Posterior cingulate gyrus (tissue), 11 donors: ENCODE measurements around the gene KCNC1.

ENCODE experiments used
- DNase-seq, 10 donors: peaks; one replicate each; pipeline versions ENCODE4 v3.0.0 to v3.0.0-alpha.2; 2020 to 2021; ENCODE audit warnings: mixed read lengths in 3 of 10
- intact Hi-C: fragments of 100-400 bp; cut with DNase I; formaldehyde crosslinking; loops from one replicate; pipeline ENCODE4 v1.15.1; 2023

The KCNC1 gene

DNA sequence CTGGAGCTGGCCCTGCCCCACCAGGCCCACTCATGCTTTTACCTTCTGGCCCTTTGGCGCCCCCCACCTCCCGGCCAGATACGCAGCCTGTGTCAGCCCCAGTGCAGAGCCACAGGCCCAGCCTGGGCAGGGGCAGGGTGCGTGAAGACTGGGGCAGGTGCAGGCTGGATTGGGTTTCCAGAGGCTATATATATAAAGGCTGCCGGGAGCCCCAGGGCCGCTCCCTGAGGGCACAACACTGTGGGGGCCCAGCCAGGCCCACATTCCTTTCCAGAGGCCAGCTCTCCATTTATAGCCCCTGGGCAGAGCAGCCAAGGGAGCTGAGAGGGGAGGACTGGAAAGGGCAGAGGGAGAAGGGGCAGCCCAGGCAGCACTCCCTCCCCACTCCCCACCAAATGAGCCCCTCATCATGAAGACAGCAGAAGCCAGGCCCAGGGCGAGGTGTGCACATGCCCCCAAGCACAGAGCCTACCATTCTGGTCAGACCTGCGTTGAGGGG lies 20.2 kb upstream of the KCNC1 start:
- intact Hi-C loops, result no loop called here
- peak in 1 of 10 donors; percentile 46 for DNase-seq

DNA sequence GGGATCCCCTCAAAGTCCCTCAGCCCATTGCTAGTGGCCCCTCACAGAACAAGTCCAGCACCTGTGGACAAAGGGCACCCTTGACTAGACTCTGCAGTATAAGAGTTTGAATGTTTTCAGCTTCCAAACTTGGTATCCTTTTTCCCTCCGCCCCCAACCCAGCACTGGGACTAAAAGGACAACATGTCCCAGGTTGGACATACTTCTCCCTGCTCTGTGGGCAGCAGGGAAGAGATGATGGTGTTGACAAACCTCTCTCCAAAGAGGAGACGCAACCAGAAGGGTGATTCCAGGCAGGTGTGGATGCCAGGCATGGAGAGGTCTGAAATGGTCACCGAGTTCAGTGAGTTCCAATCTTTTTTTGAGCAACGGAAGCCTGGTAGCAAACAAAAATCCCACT lies 19.7 kb upstream of the KCNC1 start:
- no peak for DNase-seq
- intact Hi-C loops, result no loop called here

DNA sequence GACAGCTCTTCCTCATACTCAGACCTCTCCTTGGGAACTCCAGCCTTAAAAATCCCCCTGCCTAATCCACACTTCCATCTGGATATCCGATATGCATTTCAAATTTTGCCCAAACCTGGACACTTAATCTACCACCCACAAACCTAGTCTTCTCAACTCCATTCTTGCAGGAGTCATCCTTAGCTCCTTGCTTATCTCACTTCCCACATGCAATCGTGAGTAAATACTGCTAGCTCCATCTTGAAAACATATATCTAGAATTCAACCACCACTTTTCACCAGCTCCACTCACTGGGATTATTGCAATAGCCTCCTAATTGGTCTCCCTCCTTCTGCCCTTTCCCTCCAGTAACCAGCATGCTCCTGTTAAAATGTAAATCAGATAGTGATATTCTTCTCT lies 17.8 kb upstream of the KCNC1 start:
- intact Hi-C loops, result no loop called here
- DNase-seq, result no peak

DNA sequence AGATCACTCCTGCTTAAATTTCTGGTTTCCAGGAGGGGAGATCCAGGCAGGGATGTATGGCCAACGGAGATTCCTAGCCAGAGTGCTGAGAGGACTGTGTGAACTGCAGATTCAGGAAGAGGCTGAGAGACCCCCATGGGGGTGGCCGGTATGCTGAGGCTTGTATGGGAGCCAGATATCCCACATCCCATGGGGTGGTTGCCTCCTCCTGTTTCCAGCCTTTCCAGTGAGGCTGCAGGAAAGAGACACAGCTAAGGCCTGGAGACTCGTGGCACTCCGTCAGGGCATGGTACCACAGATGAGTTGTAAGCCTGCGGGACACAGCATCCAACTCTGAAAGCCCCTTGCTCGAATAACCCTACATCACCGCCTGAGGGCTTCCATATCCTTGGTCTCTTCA lies 16.6 kb upstream of the KCNC1 start:
- no peak for DNase-seq
- intact Hi-C loops, result no loop called here

DNA sequence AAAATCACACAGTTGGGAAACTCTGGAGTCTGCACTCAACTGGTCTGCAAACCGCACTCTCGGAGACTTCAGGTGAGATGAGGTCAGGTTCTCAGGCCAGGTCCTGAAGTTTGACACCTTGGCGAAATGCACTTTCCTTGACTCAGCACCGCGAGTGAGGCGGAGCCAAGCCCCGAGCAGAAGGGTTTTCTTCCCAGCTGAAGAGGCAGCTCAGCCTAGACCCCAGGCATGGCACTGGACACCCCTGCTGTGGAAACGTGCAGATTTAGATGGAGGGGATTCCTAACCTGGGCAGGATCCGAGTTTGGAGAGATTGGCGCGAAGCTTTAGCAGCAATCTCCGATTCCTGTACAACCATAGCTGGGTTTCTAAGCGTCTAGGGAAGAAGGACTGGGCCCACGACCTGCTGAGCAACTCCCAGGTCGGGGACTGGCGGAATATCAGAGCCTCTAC lies 16.0 kb upstream of the KCNC1 start:
- intact Hi-C loops, result no loop called here
- no peak for DNase-seq

DNA sequence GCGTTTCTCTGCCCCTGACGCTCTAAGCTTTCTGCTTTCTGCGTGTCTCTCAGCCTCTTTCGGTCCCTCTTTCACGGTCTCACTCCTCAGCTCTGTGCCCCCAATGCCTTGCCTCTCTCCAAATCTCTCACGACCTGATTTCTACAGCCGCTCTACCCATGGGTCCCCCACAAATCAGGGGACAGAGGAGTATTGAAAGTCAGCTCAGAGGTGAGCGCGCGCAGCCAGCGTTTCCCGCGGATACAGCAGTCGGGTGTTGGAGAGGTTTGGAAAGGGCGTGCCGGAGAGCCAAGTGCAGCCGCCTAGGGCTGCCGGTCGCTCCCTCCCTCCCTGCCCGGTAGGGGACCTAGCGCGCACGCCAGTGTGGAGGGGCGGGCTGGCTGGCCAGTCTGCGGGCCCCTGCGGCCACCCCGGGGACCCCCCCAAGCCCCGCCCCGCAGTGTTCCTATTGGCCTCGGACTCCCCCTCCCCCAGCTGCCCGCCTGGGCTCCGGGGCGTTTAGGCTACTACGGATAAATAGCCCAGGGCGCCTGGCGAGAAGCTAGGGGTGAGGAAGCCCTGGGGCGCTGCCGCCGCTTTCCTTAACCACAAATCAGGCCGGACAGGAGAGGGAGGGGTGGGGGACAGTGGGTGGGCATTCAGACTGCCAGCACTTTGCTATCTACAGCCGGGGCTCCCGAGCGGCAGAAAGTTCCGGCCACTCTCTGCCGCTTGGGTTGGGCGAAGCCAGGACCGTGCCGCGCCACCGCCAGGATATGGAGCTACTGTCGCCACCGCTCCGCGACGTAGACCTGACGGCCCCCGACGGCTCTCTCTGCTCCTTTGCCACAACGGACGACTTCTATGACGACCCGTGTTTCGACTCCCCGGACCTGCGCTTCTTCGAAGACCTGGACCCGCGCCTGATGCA lies 15.3 kb upstream of the KCNC1 start, which contains the start of gene MYOD1:
TSS of gene MYOD1 (plus strand) at position 544 of the 910 bp plus-strand sequence. CDS start at position 756, 212 bp downstream.
- intact Hi-C loops, result no loop called here

DNA sequence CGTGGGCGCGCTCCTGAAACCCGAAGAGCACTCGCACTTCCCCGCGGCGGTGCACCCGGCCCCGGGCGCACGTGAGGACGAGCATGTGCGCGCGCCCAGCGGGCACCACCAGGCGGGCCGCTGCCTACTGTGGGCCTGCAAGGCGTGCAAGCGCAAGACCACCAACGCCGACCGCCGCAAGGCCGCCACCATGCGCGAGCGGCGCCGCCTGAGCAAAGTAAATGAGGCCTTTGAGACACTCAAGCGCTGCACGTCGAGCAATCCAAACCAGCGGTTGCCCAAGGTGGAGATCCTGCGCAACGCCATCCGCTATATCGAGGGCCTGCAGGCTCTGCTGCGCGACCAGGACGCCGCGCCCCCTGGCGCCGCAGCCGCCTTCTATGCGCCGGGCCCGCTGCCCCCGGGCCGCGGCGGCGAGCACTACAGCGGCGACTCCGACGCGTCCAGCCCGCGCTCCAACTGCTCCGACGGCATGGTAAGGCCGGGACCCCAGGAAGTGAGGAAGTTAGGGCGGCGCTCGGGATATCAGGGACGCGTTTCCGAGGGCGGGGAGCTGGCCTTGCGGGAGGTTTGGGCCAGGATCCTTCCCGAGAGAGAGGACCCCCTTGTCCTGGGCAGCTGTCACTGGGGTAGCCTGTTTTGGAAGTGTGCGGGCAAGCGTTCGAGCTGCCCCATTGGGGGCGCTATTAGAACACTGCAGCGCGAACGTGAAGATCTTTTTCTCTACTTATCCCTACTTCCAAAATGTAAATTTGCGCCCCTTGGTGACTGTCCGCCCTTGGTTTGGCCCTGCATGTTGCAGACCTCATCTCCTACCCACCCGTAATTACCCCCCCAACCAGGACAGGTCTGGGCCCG lies 14.4 kb upstream of the KCNC1 start:
- peak in 1 of 10 donors; percentile 78 for DNase-seq

More for the DNA sequence above, 15.3 kb upstream of the KCNC1 start, which contains the start of gene MYOD1:
- DNase-seq, result peak in 1 of 10 donors; percentile 72

DNA sequence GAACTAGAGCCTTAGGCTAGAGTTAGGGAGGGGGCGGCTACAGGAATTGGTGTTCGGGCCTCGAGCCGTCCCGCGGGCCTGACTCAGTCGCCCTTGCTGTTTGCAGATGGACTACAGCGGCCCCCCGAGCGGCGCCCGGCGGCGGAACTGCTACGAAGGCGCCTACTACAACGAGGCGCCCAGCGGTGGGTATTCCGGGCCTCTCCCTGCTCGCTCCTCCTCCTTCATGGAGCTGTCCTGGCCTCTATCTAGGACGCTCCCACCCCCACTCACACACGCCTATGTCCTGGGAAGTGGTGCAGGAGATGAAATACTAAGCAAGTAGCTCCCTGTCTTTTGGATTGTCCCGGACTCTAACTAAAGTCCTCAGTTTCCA lies 13.8 kb upstream of the KCNC1 start:
- peak in 2 of 10 donors; percentile 69 to 70 for DNase-seq
- intact Hi-C loops, result no loop called here

More for the DNA sequence above, 14.4 kb upstream of the KCNC1 start:
- intact Hi-C loops, result no loop called here

DNA sequence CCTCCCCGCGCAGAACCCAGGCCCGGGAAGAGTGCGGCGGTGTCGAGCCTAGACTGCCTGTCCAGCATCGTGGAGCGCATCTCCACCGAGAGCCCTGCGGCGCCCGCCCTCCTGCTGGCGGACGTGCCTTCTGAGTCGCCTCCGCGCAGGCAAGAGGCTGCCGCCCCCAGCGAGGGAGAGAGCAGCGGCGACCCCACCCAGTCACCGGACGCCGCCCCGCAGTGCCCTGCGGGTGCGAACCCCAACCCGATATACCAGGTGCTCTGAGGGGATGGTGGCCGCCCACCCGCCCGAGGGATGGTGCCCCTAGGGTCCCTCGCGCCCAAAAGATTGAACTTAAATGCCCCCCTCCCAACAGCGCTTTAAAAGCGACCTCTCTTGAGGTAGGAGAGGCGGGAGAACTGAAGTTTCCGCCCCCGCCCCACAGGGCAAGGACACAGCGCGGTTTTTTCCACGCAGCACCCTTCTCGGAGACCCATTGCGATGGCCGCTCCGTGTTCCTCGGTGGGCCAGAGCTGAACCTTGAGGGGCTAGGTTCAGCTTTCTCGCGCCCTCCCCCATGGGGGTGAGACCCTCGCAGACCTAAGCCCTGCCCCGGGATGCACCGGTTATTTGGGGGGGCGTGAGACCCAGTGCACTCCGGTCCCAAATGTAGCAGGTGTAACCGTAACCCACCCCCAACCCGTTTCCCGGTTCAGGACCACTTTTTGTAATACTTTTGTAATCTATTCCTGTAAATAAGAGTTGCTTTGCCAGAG lies 13.2 kb upstream of the KCNC1 start:
- intact Hi-C loops, result no loop called here
- DNase-seq, result peak in 2 of 10 donors; percentile 73 to 78

DNA sequence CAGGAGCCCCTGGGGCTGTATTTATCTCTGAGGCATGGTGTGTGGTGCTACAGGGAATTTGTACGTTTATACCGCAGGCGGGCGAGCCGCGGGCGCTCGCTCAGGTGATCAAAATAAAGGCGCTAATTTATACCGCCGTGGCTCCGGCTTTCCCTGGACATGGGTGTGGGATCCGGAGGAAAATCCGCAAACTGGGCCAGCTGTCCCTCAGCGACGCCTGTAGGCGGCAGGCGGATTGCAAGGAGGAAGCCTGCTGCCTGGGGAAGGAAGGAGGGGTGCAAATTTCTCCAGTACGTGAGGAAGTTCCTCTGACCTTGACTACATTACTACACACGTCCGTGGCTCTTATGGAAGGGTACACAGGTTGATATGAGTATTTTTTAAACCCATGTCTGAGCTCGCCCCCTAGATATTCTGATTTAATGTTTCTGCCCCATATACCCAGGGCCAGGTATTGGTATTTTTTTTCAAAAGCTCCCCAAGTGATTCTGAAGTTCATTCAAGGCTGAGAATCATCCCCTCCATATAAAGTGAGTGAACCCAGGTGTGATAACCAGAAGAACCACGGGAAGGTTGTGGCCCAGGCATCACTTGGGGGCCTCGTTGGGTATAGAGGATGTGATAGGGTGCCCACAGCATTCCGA lies 12.5 kb upstream of the KCNC1 start:
- DNase-seq, result peak in 2 of 10 donors; percentile 84 to 90
- intact Hi-C loops, result no loop called here

DNA sequence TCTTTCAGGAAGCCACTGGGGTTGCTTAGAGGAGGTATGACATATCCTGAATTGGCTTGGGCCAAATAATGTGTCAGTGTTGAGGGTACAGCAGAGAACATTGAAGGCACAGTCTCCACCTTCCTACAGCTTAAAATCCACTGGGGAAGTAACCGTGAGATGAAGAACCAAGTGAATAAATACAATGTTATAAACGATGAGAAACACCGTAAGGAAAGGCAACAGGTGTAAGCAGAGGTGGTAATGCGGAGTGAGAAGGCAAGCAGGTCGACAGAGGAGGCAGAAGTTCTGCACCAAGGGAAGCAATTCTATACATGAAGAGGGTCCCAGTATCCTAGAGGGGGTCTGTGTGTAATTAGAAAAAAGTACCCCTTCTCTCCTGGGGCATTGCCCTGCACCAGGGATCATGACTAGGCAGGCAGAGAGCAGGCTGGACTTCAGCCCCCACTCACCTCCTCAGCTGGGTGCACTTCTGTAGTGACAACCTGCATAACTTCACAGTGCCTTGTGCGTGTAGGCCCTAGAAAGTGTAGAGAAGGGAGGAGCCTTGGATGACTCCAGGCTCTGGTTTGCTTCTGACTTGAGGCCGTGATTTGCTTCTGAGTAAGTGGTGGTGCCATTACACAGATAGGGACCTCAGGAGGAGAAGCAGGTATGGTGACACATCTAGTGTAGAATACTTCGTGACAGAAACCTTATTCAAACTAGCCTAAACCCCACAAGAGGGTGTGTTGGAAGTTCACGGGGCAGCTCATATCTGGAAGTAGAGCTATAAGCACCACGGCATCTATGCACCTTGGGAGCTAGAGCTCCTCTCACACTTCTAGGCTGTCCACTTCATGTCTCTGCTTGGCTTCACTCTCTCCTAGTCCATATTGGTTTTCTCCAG lies 10.3 kb upstream of the KCNC1 start:
- DNase-seq, result peak in 1 of 10 donors; percentile 35
- intact Hi-C loops, result no loop called here

DNA sequence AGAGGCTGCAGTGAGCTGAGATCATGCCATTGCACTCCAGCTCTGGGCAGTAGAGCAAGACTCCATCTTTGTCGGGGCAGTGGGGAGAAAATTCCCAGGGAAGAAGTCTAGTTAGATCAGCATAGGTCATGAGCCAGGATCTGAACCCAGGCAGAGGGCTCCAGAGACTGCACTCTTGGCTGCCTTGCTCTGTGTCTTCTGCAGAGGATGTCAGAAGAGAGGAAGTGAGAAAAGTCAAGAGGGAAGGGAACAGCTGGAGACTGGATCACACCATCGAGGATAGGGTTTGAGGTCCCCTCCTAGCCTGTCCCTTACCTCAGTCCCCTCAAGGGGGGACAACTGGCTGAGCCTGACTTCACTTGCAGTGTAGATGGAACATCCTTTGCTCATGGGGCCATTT lies 9.4 kb upstream of the KCNC1 start:
- intact Hi-C loops, result no loop called here
- peak in 1 of 10 donors; percentile 16 for DNase-seq

DNA sequence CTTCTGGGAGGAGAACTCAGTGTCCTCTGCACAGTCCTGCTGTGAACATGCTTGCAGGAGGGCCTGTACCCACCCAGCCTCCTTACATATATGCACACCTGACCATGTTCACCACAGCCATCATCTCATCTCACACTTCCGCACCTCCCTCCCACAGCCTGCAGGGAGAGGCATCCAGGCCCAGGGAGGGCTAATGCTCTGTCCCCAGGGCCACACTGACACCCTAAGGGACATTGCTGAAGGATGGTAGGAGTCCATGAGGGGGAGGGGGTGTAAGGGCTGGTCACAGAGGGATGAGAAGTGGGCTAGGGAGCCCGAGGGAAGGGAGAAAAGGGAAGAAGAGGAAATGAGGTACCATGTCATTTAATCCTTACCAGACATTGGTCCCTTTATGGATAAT lies 4.4 kb upstream of the KCNC1 start:
- peak in 2 of 10 donors; percentile 4 to 39 for DNase-seq
- intact Hi-C loops, result loop anchor here (2.0 kb wide), 1 partner anchor 131 kb away; no protein-coding TSS in a partner anchor

DNA sequence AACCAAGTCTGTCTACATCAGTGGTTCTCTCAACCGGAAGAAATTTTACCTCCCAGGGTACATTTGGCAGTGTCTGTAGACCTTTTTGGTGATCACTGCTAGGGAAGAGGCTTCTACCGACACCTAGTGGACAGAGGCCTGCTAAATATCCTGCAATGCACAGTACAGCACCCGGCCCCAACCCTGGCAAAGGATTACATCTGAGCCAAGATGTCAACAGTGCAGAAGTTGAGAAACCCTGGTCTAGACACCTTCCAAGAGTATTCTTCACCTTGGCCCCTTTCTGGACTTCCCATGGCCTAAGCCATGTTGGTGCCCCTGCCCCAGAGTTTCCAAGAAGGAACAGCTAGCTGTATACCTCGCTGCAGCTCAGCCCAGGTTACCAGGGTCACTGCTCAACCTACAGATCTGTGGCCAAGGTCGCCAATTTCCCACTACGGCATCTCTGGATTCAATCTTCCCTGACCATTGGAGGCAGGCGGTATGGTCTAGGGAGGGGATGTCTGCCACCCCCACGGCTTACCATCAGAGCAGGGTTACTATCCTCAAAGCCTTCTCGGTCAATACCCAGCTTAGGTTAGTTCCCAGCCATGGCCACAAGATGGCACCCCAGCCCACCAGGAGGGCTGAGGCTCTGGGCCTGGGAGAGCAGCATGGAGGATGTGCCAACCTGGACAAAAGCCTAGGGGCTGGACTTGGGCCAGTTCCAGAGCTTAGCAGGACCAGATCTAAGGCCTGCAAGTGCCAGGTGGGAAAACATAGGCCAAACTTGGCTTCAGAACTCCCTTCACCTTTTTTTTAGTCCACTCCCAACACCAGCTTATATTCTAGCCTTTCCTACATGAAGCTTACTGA lies 3.7 kb upstream of the KCNC1 start:
- intact Hi-C loops, result loop anchor here (1.0 to 2.0 kb wide), 2 partner anchors 132 to 248 kb away; no protein-coding TSS in a partner anchor
- DNase-seq, result peak; percentile 78 to 98 (median 89)

DNA sequence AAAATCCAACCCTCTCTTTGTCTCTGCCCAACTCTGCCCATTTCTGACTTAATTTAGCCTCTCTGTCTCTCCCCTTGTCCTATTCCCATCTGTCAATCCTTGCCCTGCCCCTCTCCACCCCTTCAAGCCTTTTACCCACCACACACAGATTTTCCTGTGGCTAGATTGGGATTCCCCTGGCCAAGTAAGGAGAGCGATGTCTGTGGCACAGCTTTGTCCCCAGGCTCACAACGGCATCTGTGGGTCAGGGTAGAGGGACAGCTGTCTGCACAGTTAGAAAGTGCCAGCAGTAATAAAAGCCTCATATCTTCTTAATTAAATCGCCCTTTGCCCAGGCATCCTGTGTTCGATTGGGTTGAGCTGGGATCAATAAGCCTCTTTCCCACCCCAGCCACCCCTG lies 1.3 kb upstream of the KCNC1 start:
- intact Hi-C loops, result no loop called here
- no peak for DNase-seq

DNA sequence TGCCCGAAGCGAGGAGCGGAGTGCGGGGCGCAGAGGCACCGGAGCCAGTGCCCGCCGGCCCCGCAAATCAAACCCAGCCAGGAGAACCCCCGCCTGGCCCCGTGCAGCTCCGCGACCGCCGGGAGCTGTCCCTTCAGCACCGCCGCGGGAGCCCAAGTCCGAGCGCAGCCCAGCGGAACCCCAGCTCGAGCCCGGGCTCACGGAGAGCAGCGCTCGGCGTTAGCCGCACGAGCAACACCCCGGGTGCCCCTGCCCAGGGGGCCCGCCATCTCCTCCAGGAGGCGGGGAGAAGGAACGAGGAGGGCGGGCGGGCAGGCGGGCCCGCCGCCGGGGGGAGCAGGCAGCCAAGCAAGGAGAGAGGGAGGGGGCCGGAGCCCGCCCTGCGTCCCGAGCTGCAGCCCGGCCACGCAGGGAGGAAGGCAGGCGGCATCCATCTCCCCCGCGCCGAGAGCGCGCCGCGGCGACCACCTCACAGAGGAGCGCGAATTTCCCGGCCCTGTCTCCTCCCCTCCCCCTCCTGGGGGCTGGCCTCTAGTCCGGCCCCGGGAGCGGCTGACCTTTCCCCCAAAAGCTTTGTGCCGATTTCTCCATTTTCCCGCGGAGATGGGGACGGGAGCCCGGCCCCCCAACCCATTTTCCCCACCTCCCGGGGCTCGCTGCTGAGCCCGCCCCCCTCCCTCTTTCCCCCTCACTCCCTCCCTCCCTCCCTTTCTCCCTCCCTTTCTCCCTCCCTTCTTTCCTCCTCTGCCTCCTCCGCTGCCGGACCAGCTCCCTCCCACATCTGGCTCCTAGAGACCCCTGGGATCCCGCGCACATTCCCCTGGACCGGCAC lies 621 bp downstream of the KCNC1 start:
- intact Hi-C loops, result no loop called here
- peak in 6 of 10 donors; percentile 42 to 93 (median 74) for DNase-seq
